Measurements from ENCODE around the gene BRME1.

DNA sequence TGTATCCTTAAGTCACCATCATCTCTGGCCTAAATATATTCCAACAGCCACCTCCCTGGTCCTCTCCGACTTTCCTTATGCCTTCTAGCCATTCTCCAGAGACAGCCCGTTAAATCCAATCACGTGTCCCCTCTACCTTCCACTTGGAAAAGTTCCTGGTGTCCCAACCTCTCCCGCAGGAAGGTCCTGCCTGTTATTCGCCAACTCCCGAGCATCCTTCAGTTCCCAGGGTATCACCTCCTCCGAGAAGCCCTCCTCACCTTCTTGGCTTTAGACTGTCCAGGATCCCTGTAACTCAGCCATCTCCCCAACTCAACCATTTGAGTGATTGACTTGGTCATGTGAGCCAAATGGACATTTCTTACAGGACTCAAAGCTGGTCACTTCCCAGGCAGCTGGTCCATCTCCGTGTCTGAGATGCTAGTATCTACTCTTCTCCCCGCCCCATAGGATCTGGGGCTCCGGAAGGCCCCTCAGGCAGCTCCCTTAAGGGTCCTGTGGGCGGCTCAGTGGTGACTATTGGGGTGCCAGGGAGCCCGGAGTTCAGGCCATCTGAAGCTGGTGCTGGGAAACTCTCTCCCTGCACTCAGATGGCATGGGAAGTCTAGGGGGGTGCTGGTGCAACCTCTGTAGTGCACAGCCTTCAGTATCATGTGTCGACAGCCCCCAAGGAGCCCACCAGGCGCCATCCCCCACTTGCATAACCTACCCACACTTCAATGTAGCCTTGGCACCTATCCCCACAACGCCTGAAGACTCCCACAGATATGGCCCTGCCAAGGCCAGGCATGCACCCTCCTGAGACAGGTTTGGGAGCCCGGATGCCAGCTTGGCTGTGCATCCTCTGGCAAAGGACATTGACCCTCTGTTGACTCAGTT, 56.9 kb downstream of the BRME1 start:
- TF ChIP-seq, protein P1, sequence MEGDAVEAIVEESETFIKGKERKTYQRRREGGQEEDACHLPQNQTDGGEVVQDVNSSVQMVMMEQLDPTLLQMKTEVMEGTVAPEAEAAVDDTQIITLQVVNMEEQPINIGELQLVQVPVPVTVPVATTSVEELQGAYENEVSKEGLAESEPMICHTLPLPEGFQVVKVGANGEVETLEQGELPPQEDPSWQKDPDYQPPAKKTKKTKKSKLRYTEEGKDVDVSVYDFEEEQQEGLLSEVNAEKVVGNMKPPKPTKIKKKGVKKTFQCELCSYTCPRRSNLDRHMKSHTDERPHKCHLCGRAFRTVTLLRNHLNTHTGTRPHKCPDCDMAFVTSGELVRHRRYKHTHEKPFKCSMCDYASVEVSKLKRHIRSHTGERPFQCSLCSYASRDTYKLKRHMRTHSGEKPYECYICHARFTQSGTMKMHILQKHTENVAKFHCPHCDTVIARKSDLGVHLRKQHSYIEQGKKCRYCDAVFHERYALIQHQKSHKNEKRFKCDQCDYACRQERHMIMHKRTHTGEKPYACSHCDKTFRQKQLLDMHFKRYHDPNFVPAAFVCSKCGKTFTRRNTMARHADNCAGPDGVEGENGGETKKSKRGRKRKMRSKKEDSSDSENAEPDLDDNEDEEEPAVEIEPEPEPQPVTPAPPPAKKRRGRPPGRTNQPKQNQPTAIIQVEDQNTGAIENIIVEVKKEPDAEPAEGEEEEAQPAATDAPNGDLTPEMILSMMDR (IDR thresholded peaks at IDR 0.05): no peak
- TF ChIP-seq POLR2AphosphoS5 (IDR thresholded peaks at IDR 0.05): no peak

Measured in upper lobe of left lung (tissue), 4 donors.